AG04450 (cell line): Measurements from ENCODE around the gene SORCS3. TPM values are rescaled to one million over a fixed set of nuclear protein-coding genes. Genes with fewer than 3 reads are reported as not detected.

ENCODE experiments used
- CTCF ChIA-PET: fragments of 300-600, 350-600 bp; formaldehyde crosslinking; extraction: SDS; loops from one replicate; lab custom pipeline; 2022; ENCODE audit warnings: antibody characterized with exemption, inconsistent platforms; lab: Charles Lee
- POLR2A ChIA-PET: fragments of 350-600 bp; formaldehyde crosslinking; extraction: SDS; loops from one replicate; lab custom pipeline; 2021; ENCODE audit warnings: antibody characterized with exemption, inconsistent platforms; lab: Yijun Ruan, JAX
- DNase-seq: peaks from one replicate; pipeline ENCODE4 v3.0.0-alpha.2; 2011; ENCODE audit warnings: low read depth, low spot score
- H3K27ac ChIP-seq: one replicate; pipeline ENCODE4 v1.5.1; 2012; ENCODE audit warnings: low read depth, low read length, control low read depth
- H3K27me3 ChIP-seq: one replicate; pipeline ENCODE4 v1.6.0; 2012; ENCODE audit warnings: low read length; ENCODE audit not compliant: control insufficient read depth, insufficient read depth
- H3K4me3 ChIP-seq: 2 replicates; pipeline ENCODE4 v1.5.1; 2011; ENCODE audit warnings: mild to moderate bottlenecking, low read depth, low read length, control low read depth
- H3K9me3 ChIP-seq: 2 replicates; pipeline ENCODE4 v1.5.1; 2012; ENCODE audit warnings: low read length; ENCODE audit not compliant: control insufficient read depth, insufficient read depth
- CTCF ChIP-seq: IDR thresholded peaks from 2 replicates; pipeline ENCODE4 v1.5.1; 2011; ENCODE audit warnings: low read depth, low read length, control low read depth, inconsistent platforms
- polyA plus RNA-seq: library from polyadenylated mRNA; depleted of rRNA; stranded (reverse); fragments of >200 nt; gene quantifications from 2 replicates; pipeline ENCODE4 v1.2.3, GENCODE V29; 2011

SORCS3 gene
- polyA plus RNA-seq, 1 experiment = not detected

- Histone ChIP-seq H3K9me3 (no peaks in the 10 kb centered on the region; the same call in 1 of the 2 replicates), H3K27ac (no peak overlapping the region), H3K4me3 (no peak overlapping the region), H3K27me3 (no peaks in the 10 kb centered on the region)
- ChIA-PET POLR2A (no interaction called here), CTCF (no interaction called here)
- no peak for TF ChIP-seq CTCF
- DNase-seq = no peak
These were observed 47.4 kb downstream of the SORCS3 start for GRCh38 chr10:104688251-104689042.

DNA sequence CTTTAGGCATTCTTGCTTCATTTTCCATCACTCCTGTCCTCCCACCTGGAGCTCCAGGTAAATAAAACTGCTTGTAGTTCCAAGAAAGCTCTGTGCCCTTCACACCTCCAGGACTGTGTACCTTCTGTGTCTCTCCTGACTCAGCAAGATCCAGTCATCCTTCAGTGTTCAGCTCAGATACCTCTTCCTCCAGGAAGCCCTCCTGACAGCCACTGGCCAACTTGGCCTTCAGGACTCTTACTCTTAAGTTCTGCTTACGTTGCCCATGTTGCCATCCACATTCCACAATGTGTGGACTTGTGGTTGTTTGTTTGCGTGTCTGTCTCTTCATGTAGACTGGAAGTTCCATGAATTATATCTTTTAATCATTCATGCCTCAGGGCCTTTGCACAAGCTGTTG lies 48.0 kb downstream of the SORCS3 start:
- Histone ChIP-seq H3K4me3 (no peak overlapping the region), H3K27ac (no peak overlapping the region), H3K9me3 (no peaks in the 10 kb centered on the region; the same call in 1 of the 2 replicates), H3K27me3 (no peaks in the 10 kb centered on the region)
- ChIA-PET CTCF (no interaction called here), POLR2A (no interaction called here)
- no peak for TF ChIP-seq CTCF
- DNase-seq = no peak

- POLR2A ChIA-PET = no interaction called here
- no peaks in the 10 kb centered on the region; the same call in 1 of the 2 replicates for H3K9me3 ChIP-seq
- H3K27me3 ChIP-seq = no peaks in the 10 kb centered on the region
- H3K4me3 ChIP-seq = no peak overlapping the region
- no peak for TF ChIP-seq CTCF
- CTCF ChIA-PET = no interaction called here
- no peak overlapping the region for H3K27ac ChIP-seq
- no peak for DNase-seq
These were observed 48.5 kb downstream of the SORCS3 start for GRCh38 chr10:104689547-104689946.

DNA sequence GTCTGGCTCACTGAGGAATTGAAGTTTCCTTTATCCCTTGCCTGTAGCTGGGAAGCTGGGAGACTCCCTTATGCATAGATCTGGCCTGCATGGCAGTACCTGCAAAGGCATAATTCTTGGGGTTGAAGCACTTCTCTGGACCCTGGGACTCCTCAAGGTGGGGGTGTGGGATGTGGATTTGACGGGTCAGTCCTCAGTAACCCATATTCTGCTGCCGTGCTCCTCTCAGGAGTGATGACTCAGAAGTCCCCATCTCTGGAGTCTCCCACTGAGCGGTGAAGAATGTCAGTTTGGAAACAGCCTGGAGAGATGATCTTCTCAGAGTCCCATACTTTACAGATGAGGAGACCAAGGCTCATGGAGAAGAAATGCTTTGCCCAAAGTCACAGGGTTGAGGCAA lies 49.0 kb downstream of the SORCS3 start:
- H3K4me3 ChIP-seq = no peak overlapping the region
- ChIA-PET CTCF (no interaction called here), POLR2A (no interaction called here)
- DNase-seq = no peak
- TF ChIP-seq CTCF = no peak
- H3K9me3 ChIP-seq = no peaks in the 10 kb centered on the region; the same call in 1 of the 2 replicates
- H3K27ac ChIP-seq = no peak overlapping the region
- no peaks in the 10 kb centered on the region for H3K27me3 ChIP-seq

DNA sequence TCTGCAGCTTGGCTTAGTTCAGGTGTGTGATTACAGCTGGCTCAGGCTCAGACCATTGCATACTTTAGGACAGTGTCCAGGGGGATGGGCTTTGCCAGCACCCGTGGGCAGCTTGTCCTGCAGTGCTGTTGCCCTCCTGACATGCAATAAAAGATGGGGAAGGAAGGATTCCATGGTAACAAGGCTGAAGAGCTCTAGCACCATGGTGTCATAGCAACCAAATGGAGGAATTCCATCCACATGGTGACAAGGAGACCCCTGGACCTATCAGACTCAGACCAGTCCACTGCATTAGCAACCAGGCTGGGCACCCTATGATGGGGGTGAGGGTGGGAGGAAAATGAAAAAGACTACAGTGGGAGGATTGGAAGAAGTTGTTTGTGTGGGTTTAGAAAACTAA lies 49.9 kb downstream of the SORCS3 start:
- POLR2A ChIA-PET = no interaction called here
- Histone ChIP-seq H3K27me3 (no peaks in the 10 kb centered on the region), H3K4me3 (no peak overlapping the region), H3K27ac (no peak overlapping the region), H3K9me3 (no peaks in the 10 kb centered on the region; the same call in 1 of the 2 replicates)
- CTCF ChIA-PET = no interaction called here
- no peak for TF ChIP-seq CTCF
- DNase-seq = no peak
